K562 (cell line): Measurements from ENCODE around the gene JUP. TPM values are rescaled to one million over a fixed set of nuclear protein-coding genes. Genes with fewer than 3 reads are reported as not detected.

Experiments used
- ATAC-seq: fragments of 200-7000 bp; cut with Tn5 transposase; 3 replicates; pipeline ENCODE4 v1.9.1; 2020; ENCODE audit warnings: moderate library complexity
- BruUV-seq: library from RNA; stranded (reverse); fragments of 400-500 nt; replicated peaks from 2 replicates; lab custom pipeline; 2021; lab: Mats Ljungman, UMichigan
- CTCF ChIA-PET: fragments of 300-600 bp; formaldehyde crosslinking; extraction: SDS; loops from one replicate; lab custom pipeline; 2021; ENCODE audit warnings: low intra/inter-chr PET ratio; lab: Yijun Ruan, JAX
- POLR2A ChIA-PET: fragments of 300-600, 350-650 bp; sonication (Branson Sonifier 250); formaldehyde crosslinking; extraction: SDS; loops from one replicate; lab custom pipeline; 2021; ENCODE audit warnings: antibody characterized with exemption, inconsistent platforms; lab: Yijun Ruan, JAX
- DNase-seq, 4 experiments: peaks; one replicate each; pipeline versions ENCODE4 v3.0.0 to v3.0.0-alpha.2; 2011 to 2018; ENCODE audit warnings: low spot score in 3 of 4, mixed read lengths in 3 of 4; ENCODE audit errors: extremely low read depth in 1 of 4
- FAIRE-seq: peaks from 2 replicates; lab custom pipeline; 2011; peaks lifted over from hg19 to GRCh38; lab: Jason Lieb, UNC
- H2AFZ ChIP-seq: 2 replicates; pipeline ENCODE4 v1.6.0; 2011; ENCODE audit warnings: low read depth, low read length, control low read depth, inconsistent platforms
- H3K27ac ChIP-seq: fragments of 200-600 bp; 3 replicates; pipeline ENCODE4 v1.8.0; 2011; ENCODE audit warnings: low read depth, mild to moderate bottlenecking, control low read depth, inconsistent platforms, low read length, moderate library complexity, mixed read lengths; ENCODE audit errors: extremely low read depth
- H3K27me3 ChIP-seq, 2 experiments: fragments of 300-600 bp in 1 of 2; 2 replicates in 1 of 2; 3 replicates in 1 of 2; pipeline versions ENCODE4 v1.6.0 to v1.8.0; 2011; ENCODE audit warnings: inconsistent platforms in 2 of 2, low read length in 2 of 2, mild to moderate bottlenecking in 1 of 2, mixed read lengths in 1 of 2, moderate library complexity in 1 of 2; ENCODE audit not compliant: control insufficient read depth in 2 of 2, insufficient read depth in 2 of 2
- H3K36me3 ChIP-seq: fragments of 300-600 bp; 3 replicates; pipeline ENCODE4 v1.8.0; 2011; ENCODE audit warnings: mild to moderate bottlenecking, low read length, inconsistent platforms; ENCODE audit not compliant: control insufficient read depth, insufficient read depth
- H3K4me1 ChIP-seq, 2 experiments: fragments of 200-600 bp in 1 of 2; replicated peaks in 1 of 2; 2 replicates in 1 of 2; 3 replicates in 1 of 2; pipeline versions ENCODE4 v1.5.1 to v1.8.0; 2011; ENCODE audit warnings: inconsistent platforms in 2 of 2, low read length in 2 of 2, mild to moderate bottlenecking in 1 of 2, mixed read lengths in 1 of 2, moderate library complexity in 1 of 2; ENCODE audit not compliant: control insufficient read depth in 2 of 2, insufficient read depth in 2 of 2
- H3K4me2 ChIP-seq: 2 replicates; pipeline ENCODE4 v1.6.1; 2011; ENCODE audit warnings: low read length, control low read depth, inconsistent platforms, mixed read lengths; ENCODE audit not compliant: insufficient read depth
- H3K4me3 ChIP-seq: fragments of 200-600 bp; sonication (generic), shearing (Covaris generic); 2 replicates; pipeline ENCODE4 v1.5.1; 2016; ENCODE audit warnings: control low read depth, inconsistent platforms
- H3K79me2 ChIP-seq: fragments of 200-600 bp; 3 replicates; pipeline ENCODE4 v1.8.0; 2011; ENCODE audit warnings: low read length, inconsistent platforms; ENCODE audit not compliant: control insufficient read depth, insufficient read depth
- H3K9ac ChIP-seq, 2 experiments: 2 replicates each; pipeline versions ENCODE4 v1.6.0 to v1.6.1; 2011; ENCODE audit warnings: low read depth in 2 of 2, low read length in 2 of 2, control low read depth in 1 of 2, inconsistent platforms in 1 of 2, mild to moderate bottlenecking in 1 of 2, mixed read lengths in 1 of 2; ENCODE audit not compliant: insufficient read depth in 1 of 2
- H3K9me1 ChIP-seq: one replicate; pipeline ENCODE4 v1.6.0; 2011; ENCODE audit warnings: inconsistent platforms, mild to moderate bottlenecking, low read length, moderate library complexity; ENCODE audit not compliant: control insufficient read depth, insufficient read depth
- H3K9me3 ChIP-seq: replicated peaks from 2 replicates; pipeline ENCODE4 v1.5.1; 2011; ENCODE audit warnings: low read depth, low read length, inconsistent platforms; ENCODE audit not compliant: control insufficient read depth, insufficient read depth
- H4K20me1 ChIP-seq: replicated peaks from 2 replicates; pipeline ENCODE4 v1.6.1; 2011; ENCODE audit warnings: low read length, inconsistent platforms, mixed read lengths; ENCODE audit not compliant: control insufficient read depth, insufficient read depth
- CEBPB ChIP-seq: fragments of 450-650 bp; IDR thresholded peaks from 2 replicates; pipeline ENCODE4 v1.6.1; 2016; ENCODE audit warnings: missing genetic modification characterization, missing compliant biosample characterization
- DEAF1 ChIP-seq: fragments of 450-650 bp; formaldehyde crosslinking; IDR thresholded peaks from 2 replicates; pipeline ENCODE4 v1.4.0; 2020; ENCODE audit warnings: mild to moderate bottlenecking, moderate library complexity
- ETS1 ChIP-seq: conservative IDR thresholded peaks from 2 replicates; pipeline ENCODE4 v1.6.1; 2011; ENCODE audit warnings: low read depth, mild to moderate bottlenecking, low read length; ENCODE audit not compliant: control insufficient read depth
- FOXM1 ChIP-seq, 2 experiments: fragments of 450-650 bp in 1 of 2; sonication (generic) in 1 of 2; formaldehyde crosslinking in 1 of 2; IDR thresholded peaks; 2 replicates each; pipeline versions ENCODE4 v1.6.1 to v1.9.0; 2017 to 2022; ENCODE audit warnings: low read depth in 2 of 2, mild to moderate bottlenecking in 2 of 2, missing genetic modification reagents in 1 of 2, moderate library complexity in 1 of 2
- MXI1 ChIP-seq: IDR thresholded peaks from 2 replicates; pipeline ENCODE4 v1.6.1; 2011; ENCODE audit warnings: low read depth, mild to moderate bottlenecking, improper control_type of control experiment, low read length
- ZFX ChIP-seq: sonication (generic); formaldehyde crosslinking; IDR thresholded peaks from 2 replicates; pipeline ENCODE4 v1.8.0; 2022; ENCODE audit warnings: mild to moderate bottlenecking, missing genetic modification reagents, moderate library complexity
- ZMIZ1 ChIP-seq, 2 experiments: fragments of 150-350 bp in 1 of 2; IDR thresholded peaks; 2 replicates each; pipeline ENCODE4 v1.6.1; 2012 to 2016; ENCODE audit warnings: low read depth in 2 of 2, low read length in 2 of 2, mild to moderate bottlenecking in 1 of 2, moderate library complexity in 1 of 2
- ZNF584 ChIP-seq: fragments of 200-800 bp; sonication (Bioruptor generic); IDR thresholded peaks from 2 replicates; pipeline ENCODE4 v1.6.1; 2016; ENCODE audit warnings: low read depth, mild to moderate bottlenecking, missing genetic modification characterization, missing compliant biosample characterization
- ZSCAN32 ChIP-seq: fragments of 450-650 bp; formaldehyde crosslinking; IDR thresholded peaks from 2 replicates; pipeline ENCODE4 v1.4.0; 2020; ENCODE audit warnings: mild to moderate bottlenecking, moderate library complexity
- WGBS: fragments of 100-300 bp; shearing (Covaris generic); methylation state at CpG from one replicate; pipeline ENCODE4 v1.1.6; 2016; ENCODE audit warnings: low coverage, mixed read lengths; ENCODE audit not compliant: insufficient coverage; ENCODE audit errors: missing lambda C conversion rate; 5-methylcytosine and 5-hydroxymethylcytosine counted together
- in situ Hi-C: fragments of 300-500 bp; cut with MboI; formaldehyde crosslinking; loops from 4 replicates; pipeline ENCODE4 v1.15.0; 2018; ENCODE audit warnings: inconsistent platforms, mixed read lengths
- intact Hi-C: fragments of 100-400 bp; cut with micrococcal nuclease; formaldehyde crosslinking; loops from 2 replicates; pipeline ENCODE4 v1.14.2; 2022
- polyA plus RNA-seq, 8 experiments: library from polyadenylated mRNA; depleted of rRNA in 4 of 8; stranded (reverse) in 5 of 8; unstranded in 3 of 8; fragments of >200 nt; fragmentation: Nextera tagmentation in 2 of 8; fragmentation: Illumina TruSeq in 1 of 8; extraction: Ambion mirVana in 2 of 8; extraction: Trizol in 1 of 8; gene quantifications; 2 replicates each; pipeline versions ENCODE4 v1.2.1 to v1.2.3, GENCODE V29; 2011 to 2014; ENCODE audit warnings: inconsistent platforms in 1 of 8, missing spikeins in 1 of 8
- total RNA-seq, 7 experiments: library from RNA; depleted of rRNA in 6 of 7; stranded (reverse); fragments of >200 nt in 6 of 7; fragmentation: Illumina TruSeq in 2 of 7; extraction: Trizol in 2 of 7; gene quantifications; 2 replicates each; pipeline versions ENCODE4 v1.2.1 to v1.2.3, GENCODE V29; 2011 to 2021; ENCODE audit warnings: low replicate concordance in 1 of 7

The JUP gene
- total and polyA plus RNA-seq, 9 of the 15 experiments (the other 6 are each of a cell fraction or from before 2014, with no cell fraction given), result 6.4 to 177 (median 31.2) TPM

GRCh38 chr17:41717408-41718286 is 68.9 kb downstream of the JUP start:
- ATAC-seq (0 out of 3 replicates have a peak, but pooled peaks have one; percentile 32), FAIRE-seq (no peak), DNase-seq (no peak)
- Histone ChIP-seq H4K20me1 (no peaks in the 10 kb centered on the region), H3K27me3 (peaks cover 7 to 11% of the 10 kb centered on the region in 2 experiments; a peak in 4 of 5 replicates), H3K79me2 (no peaks in the 10 kb centered on the region), H3K36me3 (no peaks in the 10 kb centered on the region), H3K4me2 (no peak overlapping the region), H3K9me1 (no peaks in the 10 kb centered on the region), H3K9me3 (no peaks in the 10 kb centered on the region), H2AFZ (peak overlapping the region; percentile 20), H3K9ac (no peak overlapping the region; a peak in 1 of 4 replicates), H3K4me1 (0 out of 5 replicates have a peak, but pooled peaks cover 0 to 3% of the 10 kb centered on the region in 2 experiments), H3K27ac (no peak overlapping the region), H3K4me3 (no peak overlapping the region)
- TF ChIP-seq DEAF1 (no peak), ZFX (no peak), FOXM1 (IDR thresholded peaks at IDR 0.05; ENCODE audit: low read depth) (no peak), FOXM1 (CRISPR knock-in tag; IDR thresholded peaks at IDR 0.05; ENCODE audit: low read depth) (no peak), CEBPB (0 out of 2 replicates have a peak, but pooled peaks have one; percentile 19), ZNF584 (no peak), MXI1 (no peak), ZMIZ1 (IDR thresholded peaks at IDR 0.05; ENCODE audit: low read depth in 2 of 2, low read length in 2 of 2) (no peak), ETS1 (no peak), ZSCAN32 (CRISPR knock-in tag) (no peak)
- no TSS peak for BruUV-seq
- WGBS, result 39% methylated on average over 14 of the region's 15 CpGs
- POLR2A ChIA-PET, result interaction anchor here (0.7 to 7.8 kb wide), 4 partner anchors 11 to 353 kb away, joined by 3 to 76 read pairs (median 4); partner anchors contain the start of gene EIF1
- in situ Hi-C loops (no loop called here), intact Hi-C loops (no loop called here)
- CTCF ChIA-PET, result no interaction called here
